Rectal smooth muscle tissue (tissue), 1 donor: ENCODE measurements around the gene SCGB2B2.

Source experiments
- H3K27ac ChIP-seq: one replicate; pipeline ENCODE4 v1.7.0; 2013; ENCODE audit warnings: low read depth, low read length, inconsistent platforms
- H3K27me3 ChIP-seq: one replicate; pipeline ENCODE4 v1.7.0; 2013; ENCODE audit warnings: low read length; ENCODE audit not compliant: control insufficient read depth, insufficient read depth
- H3K36me3 ChIP-seq: one replicate; pipeline ENCODE4 v1.7.0; 2013; ENCODE audit warnings: low read length; ENCODE audit not compliant: control insufficient read depth, insufficient read depth
- H3K4me1 ChIP-seq: one replicate; pipeline ENCODE4 v1.7.0; 2013; ENCODE audit warnings: low read length; ENCODE audit not compliant: control insufficient read depth, insufficient read depth
- H3K4me3 ChIP-seq: one replicate; pipeline ENCODE4 v1.7.0; 2013; ENCODE audit warnings: low read length
- H3K9ac ChIP-seq: one replicate; pipeline ENCODE4 v1.7.0; 2013; ENCODE audit warnings: low read length

SCGB2B2 gene, protein sequence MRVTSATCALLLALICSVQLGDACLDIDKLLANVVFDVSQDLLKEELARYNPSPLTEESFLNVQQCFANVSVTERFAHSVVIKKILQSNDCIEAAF

DNA sequence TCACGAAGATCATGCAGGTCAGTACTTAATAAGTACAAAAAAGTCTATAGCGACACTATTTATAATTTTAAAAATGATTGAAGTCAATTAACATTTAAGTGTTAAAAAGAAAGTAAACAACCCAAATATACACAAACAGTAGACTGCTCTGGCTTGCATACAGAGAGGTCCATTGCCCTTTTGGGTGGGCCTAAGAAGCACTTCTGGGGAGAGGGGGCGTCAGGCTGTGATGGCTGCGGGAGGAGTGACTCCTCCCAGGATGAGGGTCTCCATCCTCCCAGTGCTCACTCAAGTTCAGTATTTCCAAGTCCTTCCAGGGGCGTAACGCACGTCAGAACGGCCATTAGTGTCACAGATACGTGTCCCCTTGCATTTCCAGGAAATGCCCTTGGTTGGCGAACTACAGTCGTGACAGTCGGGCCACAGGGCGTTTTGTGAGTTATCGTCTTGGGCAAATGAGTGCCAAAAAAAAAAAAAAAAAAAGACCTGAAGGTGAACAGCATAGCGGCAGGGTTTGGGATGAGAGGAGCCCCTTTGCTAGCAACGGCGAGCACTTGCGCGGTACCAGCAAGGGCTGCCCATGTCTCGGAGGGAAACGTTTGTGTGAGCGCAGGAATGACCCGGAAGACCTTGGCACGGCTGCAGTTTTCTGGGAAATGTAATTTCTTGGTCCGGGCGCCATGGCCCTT lies at the start of gene SCGB2B2:
TSS of gene SCGB2B2 (minus strand) at position 463 of the 689 bp plus-strand sequence. CDS start 82,596 bp downstream, outside the sequence.
- peak within 1 kb of the TSS; percentile 68 for H3K4me3 ChIP-seq
- H3K9ac ChIP-seq: peak within 1 kb of the TSS; percentile 74
- no peaks in the 10 kb centered on the region for H3K27me3 ChIP-seq
- H3K27ac ChIP-seq: peak within 1 kb of the TSS; percentile 98
- peaks cover 13% of the 10 kb centered on the region for H3K36me3 ChIP-seq
- peaks cover 5% of the 10 kb centered on the region for H3K4me1 ChIP-seq

DNA sequence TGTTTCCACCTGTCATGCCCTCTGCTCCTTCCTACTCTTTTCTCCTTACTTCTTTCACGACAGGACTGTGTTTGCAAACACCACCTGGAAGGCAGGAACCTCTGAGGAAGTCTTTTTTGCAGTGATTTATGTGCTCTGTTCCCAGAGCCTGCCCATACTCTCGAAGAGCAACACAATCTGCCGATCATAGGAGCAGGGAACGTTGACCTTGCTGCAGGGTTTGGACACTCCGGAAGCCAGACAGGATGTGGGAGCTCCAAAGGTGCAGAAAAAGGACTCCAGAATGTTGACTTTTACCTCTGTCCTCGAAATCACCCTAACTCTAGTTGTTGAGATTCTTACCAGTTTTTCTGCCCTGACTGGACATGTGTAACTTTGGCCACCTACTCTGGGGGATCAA lies 48.4 kb upstream of the SCGB2B2 start:
- Histone ChIP-seq H3K4me1 (no peaks in the 10 kb centered on the region), H3K9ac (no peak overlapping the region), H3K27me3 (no peaks in the 10 kb centered on the region), H3K36me3 (no peaks in the 10 kb centered on the region), H3K4me3 (no peak overlapping the region), H3K27ac (no peak overlapping the region)

DNA sequence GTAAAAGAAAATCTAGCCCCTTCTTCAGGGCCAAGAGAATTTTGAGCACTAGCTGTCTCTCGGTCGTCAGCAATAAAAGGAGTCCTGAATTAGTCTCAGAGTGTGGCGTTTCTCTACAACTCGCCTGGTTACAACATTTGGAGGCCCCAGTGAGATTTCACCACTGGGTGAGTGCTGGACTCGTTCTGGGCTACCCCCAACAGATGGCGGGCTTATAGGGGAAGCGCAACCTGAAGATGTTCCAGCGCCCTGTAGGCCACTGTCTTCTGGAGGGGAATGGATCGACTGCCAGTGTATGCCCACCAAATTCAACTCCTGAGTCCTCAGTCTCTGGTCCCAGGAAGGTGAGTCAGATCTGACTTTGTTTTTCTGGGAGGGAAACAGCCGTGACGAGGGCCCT lies 45.4 kb upstream of the SCGB2B2 start:
- Histone ChIP-seq H3K9ac (no peak overlapping the region), H3K27ac (no peak overlapping the region)

DNA sequence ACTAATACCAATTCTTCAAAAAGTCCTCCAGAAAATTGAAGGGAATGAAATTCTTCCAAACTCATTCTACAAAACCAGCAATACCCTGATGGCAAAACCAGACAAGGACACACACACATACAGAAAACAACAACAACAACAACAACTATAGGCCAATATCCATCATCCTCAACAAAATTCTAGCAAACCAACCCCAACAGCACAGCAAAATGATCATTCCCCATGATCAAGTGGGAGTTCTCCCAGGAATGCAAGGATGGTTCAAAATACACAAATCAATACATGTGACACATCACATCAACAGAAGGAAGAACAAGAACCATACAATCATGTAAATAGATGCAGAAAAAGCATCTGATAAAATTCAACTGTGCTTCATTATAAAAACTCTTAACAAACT lies 38.4 kb upstream of the SCGB2B2 start:
- no peaks in the 10 kb centered on the region for H3K4me1 ChIP-seq
- no peak overlapping the region for H3K4me3 ChIP-seq
- H3K36me3 ChIP-seq: no peaks in the 10 kb centered on the region
- H3K9ac ChIP-seq: no peak overlapping the region
- no peaks in the 10 kb centered on the region for H3K27me3 ChIP-seq
- H3K27ac ChIP-seq: no peak overlapping the region

More for the DNA sequence above, 45.4 kb upstream of the SCGB2B2 start:
- H3K27me3 ChIP-seq: no peaks in the 10 kb centered on the region
- H3K4me1 ChIP-seq: no peaks in the 10 kb centered on the region
- H3K36me3 ChIP-seq: no peaks in the 10 kb centered on the region
- H3K4me3 ChIP-seq: no peak overlapping the region

DNA sequence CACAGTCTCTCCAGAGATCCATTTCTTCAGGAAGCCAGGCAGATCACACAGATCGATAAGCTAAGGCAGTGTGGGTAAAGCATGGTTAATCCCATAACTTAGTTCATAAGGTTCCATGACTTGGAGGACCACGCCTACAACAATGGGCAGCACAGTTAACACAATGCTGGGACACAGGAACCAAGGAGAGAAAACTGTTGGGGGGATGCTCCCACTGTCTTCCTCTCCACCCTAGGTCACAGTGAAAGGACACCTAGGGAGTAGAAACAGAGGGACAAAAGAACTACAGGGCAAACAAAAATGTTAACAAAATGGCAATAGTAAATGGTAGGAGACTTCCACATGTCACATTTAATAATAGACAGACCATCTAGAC lies 36.3 kb upstream of the SCGB2B2 start:
- no peaks in the 10 kb centered on the region for H3K27me3 ChIP-seq

DNA sequence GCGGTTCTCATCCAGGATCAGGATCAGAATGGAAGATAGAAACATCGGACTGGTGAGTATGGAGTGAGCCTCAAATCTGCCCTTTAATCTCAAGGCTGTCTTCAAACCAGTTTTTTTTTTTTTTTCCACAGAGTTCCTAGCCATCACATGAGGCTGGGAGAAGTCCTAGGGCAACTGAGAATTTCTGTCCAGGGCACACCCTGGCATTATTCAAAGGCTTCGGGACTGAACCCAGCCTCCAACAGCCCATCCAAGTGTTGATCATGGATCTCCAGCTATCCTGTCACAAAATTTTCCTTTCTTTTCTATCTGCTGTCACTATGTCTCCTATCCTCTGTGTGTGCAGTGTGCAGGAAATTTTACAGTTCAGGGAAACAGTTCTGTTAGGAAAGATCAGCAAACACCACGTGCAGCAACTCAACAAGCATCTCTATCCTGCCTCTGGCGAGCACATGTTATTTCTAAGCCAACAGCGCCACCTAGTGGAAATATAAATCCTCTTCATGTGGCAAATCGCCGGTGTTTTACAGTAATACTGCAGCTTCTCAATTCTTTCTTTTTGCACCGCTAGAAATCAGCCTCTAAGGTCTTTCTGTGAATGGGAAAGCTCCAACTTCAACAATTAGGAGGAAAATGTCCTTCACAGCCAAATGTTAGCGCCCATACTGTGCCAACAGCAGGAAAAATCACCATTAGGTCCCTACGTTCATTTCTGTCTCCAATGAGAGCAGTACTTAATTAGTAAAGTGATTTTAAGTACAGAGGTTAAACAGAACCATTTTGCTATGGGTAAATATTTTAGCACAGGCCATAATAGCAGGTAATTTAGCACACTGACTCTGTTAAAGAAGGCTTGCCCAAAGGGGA lies 35.7 kb upstream of the SCGB2B2 start:
- H3K27ac ChIP-seq: no peak overlapping the region
- no peak overlapping the region for H3K9ac ChIP-seq
- H3K4me1 ChIP-seq: no peaks in the 10 kb centered on the region
- no peak overlapping the region for H3K4me3 ChIP-seq
- no peaks in the 10 kb centered on the region for H3K27me3 ChIP-seq
- no peaks in the 10 kb centered on the region for H3K36me3 ChIP-seq

More for the DNA sequence above, 36.3 kb upstream of the SCGB2B2 start:
- Histone ChIP-seq H3K4me1 (no peaks in the 10 kb centered on the region), H3K27ac (no peak overlapping the region), H3K4me3 (no peak overlapping the region), H3K36me3 (no peaks in the 10 kb centered on the region), H3K9ac (no peak overlapping the region)

DNA sequence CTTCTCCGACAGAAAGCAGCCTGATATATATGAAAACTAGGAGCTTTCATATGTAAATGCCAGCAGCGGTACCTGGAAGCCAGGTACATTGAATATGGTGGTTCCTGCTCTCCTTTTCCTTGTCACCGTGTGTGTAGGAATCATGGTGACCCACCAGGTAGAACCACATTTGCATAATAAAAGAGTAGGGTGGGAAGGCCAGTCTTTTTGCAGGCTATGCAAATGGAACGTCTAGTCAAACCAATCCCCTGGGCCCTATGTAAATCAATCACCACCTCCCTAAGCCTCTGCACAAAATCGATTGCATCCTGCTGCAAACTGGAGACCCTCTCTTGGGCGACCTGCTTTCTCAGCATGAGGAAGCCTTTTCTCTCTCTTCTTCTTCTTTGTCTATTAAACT lies 34.9 kb upstream of the SCGB2B2 start:
- no peaks in the 10 kb centered on the region for H3K36me3 ChIP-seq

DNA sequence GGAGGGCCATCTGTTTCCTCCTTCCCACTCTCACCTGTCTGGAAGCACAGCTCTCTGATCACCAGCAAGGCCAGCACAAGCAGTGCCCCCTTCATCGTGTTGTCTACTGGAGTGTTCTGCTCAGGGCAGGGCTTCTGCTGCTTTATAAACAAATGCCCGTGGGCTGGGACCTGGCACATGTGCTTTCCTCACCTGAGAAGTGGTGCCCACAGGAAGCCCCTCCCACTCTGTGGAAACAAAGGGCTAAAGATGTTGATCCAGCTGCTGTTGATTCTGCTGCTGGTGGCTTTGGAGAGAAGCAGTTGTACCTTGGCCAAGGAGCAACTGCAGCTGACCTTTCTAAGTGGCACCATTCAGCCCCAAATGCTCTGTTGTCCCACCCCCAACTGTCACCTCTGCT lies 30.7 kb upstream of the SCGB2B2 start:
- H3K36me3 ChIP-seq: no peaks in the 10 kb centered on the region
- no peak overlapping the region for H3K27ac ChIP-seq
- no peak overlapping the region for H3K9ac ChIP-seq
- no peak overlapping the region for H3K4me3 ChIP-seq
- no peaks in the 10 kb centered on the region for H3K4me1 ChIP-seq
- no peaks in the 10 kb centered on the region for H3K27me3 ChIP-seq

More for the DNA sequence above, 34.9 kb upstream of the SCGB2B2 start:
- Histone ChIP-seq H3K4me3 (no peak overlapping the region), H3K4me1 (no peaks in the 10 kb centered on the region), H3K27me3 (no peaks in the 10 kb centered on the region), H3K27ac (no peak overlapping the region), H3K9ac (no peak overlapping the region)

DNA sequence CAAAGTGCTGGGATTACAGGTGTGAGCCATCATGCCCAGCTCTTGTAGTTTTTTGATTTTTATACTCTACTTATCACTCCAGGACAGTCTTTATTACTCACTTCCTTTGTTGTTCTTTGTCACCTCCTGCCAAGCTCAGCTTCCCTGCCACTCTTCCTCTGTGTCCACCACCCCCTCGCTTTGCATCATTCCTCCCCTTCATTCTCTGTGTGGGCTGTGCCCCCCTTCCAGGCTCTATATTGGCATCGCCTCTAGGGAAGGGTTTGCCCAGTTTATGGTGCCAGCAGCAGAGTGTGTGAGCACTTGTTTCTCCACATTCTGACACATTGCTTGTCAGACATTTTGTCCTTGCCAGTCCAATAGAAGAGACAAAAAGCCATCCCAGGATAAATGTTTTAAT lies 15.6 kb upstream of the SCGB2B2 start:
- no peak overlapping the region for H3K27ac ChIP-seq
- no peaks in the 10 kb centered on the region for H3K27me3 ChIP-seq
- H3K9ac ChIP-seq: no peak overlapping the region
- no peak overlapping the region for H3K4me3 ChIP-seq
- no peaks in the 10 kb centered on the region for H3K4me1 ChIP-seq
- no peaks in the 10 kb centered on the region for H3K36me3 ChIP-seq

DNA sequence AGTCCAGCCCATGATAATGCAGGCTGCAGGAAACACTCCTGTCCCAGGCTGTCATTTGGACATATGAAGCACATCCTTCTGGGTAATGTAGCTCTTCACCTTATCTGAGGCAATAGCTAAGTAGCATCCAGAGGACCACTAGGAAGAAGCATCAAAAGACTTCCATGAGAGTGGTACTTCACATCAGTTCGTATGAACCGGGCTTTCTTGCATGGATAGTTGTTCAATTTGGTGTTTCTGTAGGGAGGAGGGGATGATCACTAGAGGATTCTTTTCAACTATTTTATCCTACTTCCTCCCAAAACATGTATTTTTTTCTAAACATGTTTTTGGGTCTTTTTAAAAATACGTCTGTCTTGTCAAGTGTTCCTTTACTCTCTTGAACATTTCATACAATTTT lies 13.4 kb upstream of the SCGB2B2 start:
- Histone ChIP-seq H3K27ac (no peak overlapping the region), H3K27me3 (no peaks in the 10 kb centered on the region), H3K9ac (no peak overlapping the region), H3K4me3 (no peak overlapping the region), H3K36me3 (no peaks in the 10 kb centered on the region), H3K4me1 (no peaks in the 10 kb centered on the region)

DNA sequence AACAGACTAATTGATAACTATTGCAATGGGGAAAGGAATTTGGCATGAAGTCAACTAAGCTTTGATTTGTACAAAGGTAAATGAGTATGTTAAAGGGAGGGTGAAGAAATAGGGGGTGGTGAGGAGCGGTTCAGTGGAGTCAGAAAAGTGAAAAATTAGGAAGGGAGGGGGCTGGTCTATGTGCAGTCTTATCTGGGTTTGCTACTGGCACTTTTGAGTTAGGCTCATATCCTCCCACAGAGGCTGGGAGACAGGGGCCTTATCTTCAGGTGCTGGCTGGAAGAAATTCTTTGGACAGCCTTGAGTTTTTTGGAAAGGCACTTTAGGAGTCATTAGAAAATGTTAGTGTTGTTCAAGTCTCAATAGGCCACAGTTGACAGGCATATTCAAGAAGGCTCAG lies 11.6 kb upstream of the SCGB2B2 start:
- peaks cover 10% of the 10 kb centered on the region for H3K36me3 ChIP-seq
- no peaks in the 10 kb centered on the region for H3K27me3 ChIP-seq
- H3K4me1 ChIP-seq: no peaks in the 10 kb centered on the region
- H3K27ac ChIP-seq: no peak overlapping the region
- H3K4me3 ChIP-seq: no peak overlapping the region
- H3K9ac ChIP-seq: no peak overlapping the region

DNA sequence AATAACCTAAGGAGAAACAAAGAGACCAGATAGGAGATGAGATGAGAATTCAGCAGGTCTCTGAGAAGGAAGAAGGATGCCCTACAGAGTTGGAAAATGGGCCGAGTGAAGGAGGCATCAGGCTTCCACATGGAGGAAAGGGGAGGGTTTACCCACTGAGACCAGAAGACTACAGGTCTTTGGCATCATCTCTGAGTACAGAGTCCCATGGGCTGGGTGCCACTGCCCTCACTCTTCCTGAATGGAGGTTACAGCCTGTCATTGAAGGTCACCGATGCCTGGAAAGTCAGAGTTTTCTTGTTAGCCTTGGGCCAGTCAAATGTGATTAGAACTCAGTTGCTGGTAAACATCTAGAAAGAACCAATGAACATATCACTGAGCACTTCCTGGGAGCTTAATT lies 10.4 kb upstream of the SCGB2B2 start:
- Histone ChIP-seq H3K9ac (no peak overlapping the region), H3K4me3 (no peak overlapping the region), H3K27ac (no peak overlapping the region), H3K27me3 (no peaks in the 10 kb centered on the region), H3K36me3 (peaks cover 14% of the 10 kb centered on the region), H3K4me1 (no peaks in the 10 kb centered on the region)
